Measurements from ENCODE around the gene SLC29A2. TPM values are rescaled to one million over a fixed set of nuclear protein-coding genes. Genes with fewer than 3 reads are reported as not detected.
A peak's percentile ranks its signal among the peaks of the same experiment; 100 is the strongest.
"Not testable (repeated sequence)": the region's sequence is repeated elsewhere in the genome, so short reads cannot be mapped to it uniquely, and the experiment has no call there.

Gene SLC29A2
- total RNA-seq, 5 donors from 2014 or later (not counting 1 experiment from before 2014, with no cell fraction given) = 8.5 to 14.7 (median 14.4) TPM

DNA sequence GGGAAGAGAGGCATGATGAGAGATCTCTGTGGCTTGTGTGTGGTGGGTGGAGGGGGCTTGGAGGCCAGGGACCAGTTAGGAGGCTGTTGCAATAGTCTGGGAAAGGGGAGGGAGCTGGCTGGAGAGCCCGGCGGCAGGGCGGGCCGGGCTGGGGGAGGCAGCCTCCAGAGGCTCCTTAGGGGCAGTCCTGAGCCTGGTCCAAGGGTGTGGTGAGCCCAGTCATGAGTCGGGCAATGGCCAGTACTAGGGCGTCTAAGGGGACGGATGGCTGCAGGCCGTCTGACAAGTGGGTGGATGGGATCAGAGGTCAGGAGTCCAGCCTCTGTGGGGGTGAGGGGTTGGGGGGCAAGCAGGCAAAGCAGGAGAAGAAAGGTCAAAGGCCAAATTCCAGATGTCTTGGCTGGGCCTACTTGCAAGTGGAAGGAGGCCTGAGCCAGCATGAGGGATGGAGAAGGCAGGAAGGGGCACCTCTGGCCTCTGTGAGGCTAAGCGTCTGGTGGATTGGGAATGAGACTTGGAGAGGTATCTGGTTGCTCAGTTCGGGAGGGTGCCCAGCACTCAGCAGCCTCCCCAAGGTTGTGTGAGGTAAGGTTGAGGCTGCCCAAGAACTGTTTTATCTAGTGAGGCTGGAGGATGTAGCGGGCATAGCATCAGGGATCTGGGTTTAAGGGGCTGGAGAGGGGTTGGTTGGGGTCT lies 48.7 kb downstream of the SLC29A2 start:
- no peak for DNase-seq
- Histone ChIP-seq H3K27ac (ENCODE audit: low read length) (no peak overlapping the region), H3K4me3 (ENCODE audit: control insufficient read depth in 1 of 2, extremely low read depth in 1 of 2, low read length in 1 of 2) (no peak overlapping the region), H3K36me3 (ENCODE audit: control insufficient read depth in 2 of 2, extremely low read depth in 1 of 2, insufficient read depth in 1 of 2, low read length in 1 of 2) (no peaks in the 10 kb centered on the region), H3K4me1 (ENCODE audit: control insufficient read depth in 1 of 2, extremely low read depth in 1 of 2, insufficient read depth in 2 of 2, low read length in 2 of 2) (peaks cover 42 to 71% of the 10 kb centered on the region in 2 experiments), H3K27me3 (replicated peaks in 1 of 2; ENCODE audit: control insufficient read depth in 2 of 2, extremely low read depth in 1 of 2, insufficient read depth in 2 of 2, low read length in 1 of 2) (no peaks in the 10 kb centered on the region), H3K9me3 (no peaks in the 10 kb centered on the region)
- WGBS (ENCODE audit: insufficient coverage) = 93% methylated on average over 11 of the region's 11 CpGs
- Mint-ChIP-seq H3K36me3 (no peaks in the 10 kb centered on the region), H3K4me1 (peaks cover 59 to 72% (median 61%) of the 10 kb centered on the region in 3 donors), H3K4me3 (no peak overlapping the region), H3K27me3 (no peaks in the 10 kb centered on the region), H3K27ac (peak overlapping the region; percentile 28 to 87), H3K9me3 (peaks cover 0 to 4% (median 0%) of the 10 kb centered on the region in 3 donors)
- POLR2A ChIA-PET = no interaction called here
- CTCF ChIA-PET = no interaction called here
- no peak for ATAC-seq (replicated peaks in 1 of 4)

DNA sequence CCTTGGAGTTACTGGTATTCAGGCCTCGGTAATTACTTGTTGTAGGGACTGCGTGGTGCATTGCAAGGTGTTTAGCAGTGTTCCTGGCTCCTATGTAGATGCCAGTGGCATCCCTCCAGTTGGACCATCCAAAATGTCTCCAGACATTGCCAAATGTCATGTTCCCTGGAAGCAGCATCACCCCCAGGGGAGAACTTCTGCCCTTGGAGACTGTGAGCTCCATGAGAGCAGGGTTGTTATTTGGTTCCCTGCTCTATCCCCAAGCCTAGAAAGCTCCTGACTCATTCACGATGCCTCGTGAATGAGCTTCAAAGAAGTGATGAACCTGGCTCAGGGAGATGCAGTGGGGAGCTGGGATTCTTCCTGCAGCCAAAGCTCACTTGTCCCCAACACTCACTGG lies 50.0 kb downstream of the SLC29A2 start:
- no peak overlapping the region for H3K4me3 Mint-ChIP-seq
- Histone ChIP-seq H3K4me3 (ENCODE audit: control insufficient read depth in 1 of 2, extremely low read depth in 1 of 2, low read length in 1 of 2) (no peak overlapping the region), H3K9me3 (no peaks in the 10 kb centered on the region), H3K36me3 (ENCODE audit: control insufficient read depth in 2 of 2, extremely low read depth in 1 of 2, insufficient read depth in 1 of 2, low read length in 1 of 2) (no peaks in the 10 kb centered on the region), H3K27ac (ENCODE audit: low read length) (no peak overlapping the region), H3K27me3 (replicated peaks in 1 of 2; ENCODE audit: control insufficient read depth in 2 of 2, extremely low read depth in 1 of 2, insufficient read depth in 2 of 2, low read length in 1 of 2) (no peaks in the 10 kb centered on the region), H3K4me1 (ENCODE audit: control insufficient read depth in 1 of 2, extremely low read depth in 1 of 2, insufficient read depth in 2 of 2, low read length in 2 of 2) (peaks cover 34 to 67% of the 10 kb centered on the region in 2 experiments)
- DNase-seq (no peak), ATAC-seq (replicated peaks in 1 of 4) (no peak)
- ChIA-PET CTCF (interaction anchor here (0.6 to 1.2 kb wide), 3 partner anchors 9 to 61 kb away, joined by 3 to 7 read pairs (median 4); no protein-coding TSS in a partner anchor), POLR2A (no interaction called here)
- H3K27ac Mint-ChIP-seq = peak overlapping the region in 1 of 2 donors; percentile 15
- no peaks in the 10 kb centered on the region for H3K27me3 Mint-ChIP-seq
- no peaks in the 10 kb centered on the region for H3K36me3 Mint-ChIP-seq
- H3K9me3 Mint-ChIP-seq = peaks cover 0 to 4% (median 0%) of the 10 kb centered on the region in 3 donors
- peaks cover 56 to 70% (median 56%) of the 10 kb centered on the region in 3 donors for H3K4me1 Mint-ChIP-seq
- WGBS (ENCODE audit: insufficient coverage) = 100% methylated on average over 2 of the region's 4 CpGs

DNA sequence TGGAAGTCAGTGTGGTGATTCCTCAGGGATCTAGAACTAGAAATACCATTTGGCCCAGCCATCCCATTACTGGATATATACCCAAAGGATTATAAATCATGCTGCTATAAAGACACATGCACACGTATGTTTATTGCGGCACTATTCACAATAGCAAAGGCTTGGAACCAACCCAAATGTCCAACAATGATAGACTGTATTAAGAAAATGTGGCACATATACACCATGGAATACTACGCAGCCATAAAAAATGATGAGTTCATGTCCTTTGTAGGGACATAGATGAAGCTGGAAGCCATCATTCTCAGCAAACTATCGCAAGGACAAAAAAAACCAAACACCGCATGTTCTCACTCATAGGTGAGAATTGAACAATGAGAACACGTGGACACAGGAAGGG lies 50.8 kb downstream of the SLC29A2 start:
- CTCF ChIA-PET; H3K27me3 Mint-ChIP-seq; H3K27me3 ChIP-seq (replicated peaks in 1 of 2; ENCODE audit: control insufficient read depth in 2 of 2, extremely low read depth in 1 of 2, insufficient read depth in 2 of 2, low read length in 1 of 2); H3K4me3 ChIP-seq (ENCODE audit: control insufficient read depth in 1 of 2, extremely low read depth in 1 of 2, low read length in 1 of 2); H3K36me3 Mint-ChIP-seq; POLR2A ChIA-PET; H3K36me3 ChIP-seq (ENCODE audit: control insufficient read depth in 2 of 2, extremely low read depth in 1 of 2, insufficient read depth in 1 of 2, low read length in 1 of 2); H3K9me3 Mint-ChIP-seq; H3K9me3 ChIP-seq; H3K4me3 Mint-ChIP-seq; DNase-seq; H3K27ac ChIP-seq (ENCODE audit: low read length); ATAC-seq (replicated peaks in 1 of 4): not testable (repeated sequence)
- peak overlapping the region in 1 of 2 donors; percentile 28 for H3K27ac Mint-ChIP-seq
- H3K4me1 Mint-ChIP-seq = peaks cover 55 to 68% (median 55%) of the 10 kb centered on the region in 3 donors
- no CpG with 5 or more reads among the region's 6 CpGs for WGBS (ENCODE audit: insufficient coverage)
- peaks cover 31 to 67% of the 10 kb centered on the region in 2 experiments for H3K4me1 ChIP-seq (ENCODE audit: control insufficient read depth in 1 of 2, extremely low read depth in 1 of 2, insufficient read depth in 2 of 2, low read length in 2 of 2)

DNA sequence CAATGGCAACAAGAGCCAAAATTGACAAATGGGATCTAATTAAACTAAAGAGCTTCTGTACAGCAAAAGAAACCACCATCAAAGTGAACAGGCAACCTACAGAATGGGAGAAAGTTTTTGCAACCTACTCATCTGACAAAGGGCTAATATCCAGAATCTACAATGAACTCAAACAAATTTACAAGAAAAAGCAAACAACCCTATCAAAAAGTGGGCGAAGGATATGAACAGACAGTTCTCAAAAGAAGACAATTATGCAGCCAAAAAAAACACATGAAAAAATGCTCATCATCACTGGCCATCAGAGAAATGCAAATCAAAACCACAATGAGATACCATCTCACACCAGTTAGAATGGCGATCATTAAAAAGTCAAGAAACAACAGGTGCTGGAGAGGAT lies 51.3 kb downstream of the SLC29A2 start:
- WGBS (ENCODE audit: insufficient coverage) = no CpG with 5 or more reads among the region's 2 CpGs
- peak overlapping the region; percentile 60 to 81 for H3K27ac Mint-ChIP-seq
- peaks cover 26 to 66% of the 10 kb centered on the region in 2 experiments for H3K4me1 ChIP-seq (ENCODE audit: control insufficient read depth in 1 of 2, extremely low read depth in 1 of 2, insufficient read depth in 2 of 2, low read length in 2 of 2)
- H3K4me1 Mint-ChIP-seq = peaks cover 55 to 68% (median 56%) of the 10 kb centered on the region in 3 donors
- H3K27me3 ChIP-seq (replicated peaks in 1 of 2; ENCODE audit: control insufficient read depth in 2 of 2, extremely low read depth in 1 of 2, insufficient read depth in 2 of 2, low read length in 1 of 2); H3K9me3 Mint-ChIP-seq; CTCF ChIA-PET; H3K36me3 Mint-ChIP-seq; H3K9me3 ChIP-seq; H3K36me3 ChIP-seq (ENCODE audit: control insufficient read depth in 2 of 2, extremely low read depth in 1 of 2, insufficient read depth in 1 of 2, low read length in 1 of 2); H3K27ac ChIP-seq (ENCODE audit: low read length); H3K4me3 ChIP-seq (ENCODE audit: control insufficient read depth in 1 of 2, extremely low read depth in 1 of 2, low read length in 1 of 2); ATAC-seq (replicated peaks in 1 of 4); DNase-seq; POLR2A ChIA-PET; H3K27me3 Mint-ChIP-seq: not testable (repeated sequence)
- H3K4me3 Mint-ChIP-seq = peak overlapping the region in 1 of 3 donors; percentile 80

DNA sequence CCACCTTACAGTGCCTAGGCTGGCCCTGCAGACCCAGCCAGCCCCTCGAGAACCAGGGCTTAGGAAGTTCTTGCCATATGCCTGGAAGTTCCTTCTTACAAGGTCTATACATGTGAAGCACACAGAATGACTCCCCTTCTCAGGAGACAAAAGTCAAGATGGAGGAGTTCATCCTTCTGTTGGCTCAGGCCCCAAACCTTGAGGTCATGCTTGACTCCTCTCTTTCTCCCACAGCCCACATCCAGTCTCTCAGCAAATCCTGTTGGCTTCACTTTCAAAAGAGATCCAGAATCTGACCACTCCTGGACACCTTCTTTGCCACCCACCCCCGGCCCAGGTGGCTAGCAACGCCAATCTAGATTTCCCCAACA lies 53.0 kb downstream of the SLC29A2 start:
- Mint-ChIP-seq H3K36me3 (no peaks in the 10 kb centered on the region), H3K9me3 (peaks cover 0 to 4% (median 0%) of the 10 kb centered on the region in 3 donors), H3K27me3 (peaks cover 0 to 2% of the 10 kb centered on the region in 2 donors), H3K27ac (peak overlapping the region; percentile 93 to 97), H3K4me3 (peak overlapping the region in 2 of 3 donors; percentile 68 to 80), H3K4me1 (peaks cover 62 to 78% (median 65%) of the 10 kb centered on the region in 3 donors)
- Histone ChIP-seq H3K9me3 (no peaks in the 10 kb centered on the region), H3K36me3 (ENCODE audit: control insufficient read depth in 2 of 2, extremely low read depth in 1 of 2, insufficient read depth in 1 of 2, low read length in 1 of 2) (no peaks in the 10 kb centered on the region), H3K4me3 (ENCODE audit: control insufficient read depth in 1 of 2, extremely low read depth in 1 of 2, low read length in 1 of 2) (peak overlapping the region; percentile 4 to 44), H3K4me1 (ENCODE audit: control insufficient read depth in 1 of 2, extremely low read depth in 1 of 2, insufficient read depth in 2 of 2, low read length in 2 of 2) (peaks cover 32 to 73% of the 10 kb centered on the region in 2 experiments), H3K27me3 (replicated peaks in 1 of 2; ENCODE audit: control insufficient read depth in 2 of 2, extremely low read depth in 1 of 2, insufficient read depth in 2 of 2, low read length in 1 of 2) (peaks cover 0 to 14% of the 10 kb centered on the region in 2 experiments), H3K27ac (ENCODE audit: low read length) (peak overlapping the region; percentile 94)
- WGBS (ENCODE audit: insufficient coverage) = 22% methylated on average over 1 of the region's 3 CpGs
- ChIA-PET CTCF (interaction anchor here in 1 of 2 donors (0.6 kb wide), 1 partner anchor 341 kb away, joined by 3 read pairs; no protein-coding TSS in a partner anchor), POLR2A (interaction anchor here in 1 of 2 donors (1.9 kb wide), 1 partner anchor 26 kb away, joined by 4 read pairs; no protein-coding TSS in a partner anchor)
- DNase-seq (no peak), ATAC-seq (replicated peaks in 1 of 4) (no peak)

DNA sequence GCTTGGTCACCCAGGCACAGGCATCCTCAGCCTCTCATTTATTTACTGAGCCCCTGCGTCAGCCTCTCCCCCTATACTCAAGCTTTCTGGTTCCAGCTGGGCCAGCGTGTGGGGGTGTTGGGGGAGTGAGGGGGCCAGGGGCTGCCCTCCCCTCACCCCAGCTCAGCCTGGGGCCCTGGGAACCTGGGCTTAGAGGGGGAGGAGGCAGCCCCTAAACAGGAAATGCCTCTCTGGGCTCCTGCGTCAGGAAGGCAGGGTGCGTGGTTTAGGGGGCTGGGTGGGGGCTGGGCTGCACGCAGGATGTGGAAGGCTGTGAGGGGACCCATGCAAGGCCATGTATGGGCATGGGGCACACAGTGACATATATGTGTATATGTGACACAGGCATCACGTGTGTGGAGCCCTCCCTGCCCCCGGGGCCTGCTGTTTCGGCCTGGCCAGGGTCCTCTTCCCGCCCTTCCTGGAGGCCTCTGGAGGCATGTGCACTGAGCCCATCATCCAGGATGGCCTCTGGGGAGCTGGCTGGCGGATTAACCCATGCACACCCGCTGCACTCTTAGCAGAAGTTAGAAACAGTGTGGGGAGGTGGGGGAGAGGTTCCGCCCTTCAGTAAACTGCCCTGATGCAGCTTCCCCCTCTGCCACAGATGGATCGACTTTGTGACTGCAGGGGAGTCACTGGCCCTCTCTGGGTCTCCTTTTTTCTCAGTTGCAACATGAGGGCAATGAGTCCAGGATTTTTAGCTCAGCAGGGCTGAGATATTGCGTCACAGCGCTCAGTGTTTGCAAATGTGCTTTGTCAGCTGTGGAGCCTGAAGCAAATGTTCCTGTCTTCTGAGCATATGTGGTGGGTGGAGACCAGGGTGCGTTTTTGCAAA lies 53.6 kb downstream of the SLC29A2 start:
- Histone ChIP-seq H3K4me1 (ENCODE audit: control insufficient read depth in 1 of 2, extremely low read depth in 1 of 2, insufficient read depth in 2 of 2, low read length in 2 of 2) (peaks cover 32 to 78% of the 10 kb centered on the region in 2 experiments), H3K27ac (ENCODE audit: low read length) (peak overlapping the region; percentile 94), H3K4me3 (ENCODE audit: control insufficient read depth in 1 of 2, extremely low read depth in 1 of 2, low read length in 1 of 2) (peak overlapping the region; percentile 26 to 44), H3K36me3 (ENCODE audit: control insufficient read depth in 2 of 2, extremely low read depth in 1 of 2, insufficient read depth in 1 of 2, low read length in 1 of 2) (no peaks in the 10 kb centered on the region), H3K9me3 (no peaks in the 10 kb centered on the region), H3K27me3 (replicated peaks in 1 of 2; ENCODE audit: control insufficient read depth in 2 of 2, extremely low read depth in 1 of 2, insufficient read depth in 2 of 2, low read length in 1 of 2) (peaks cover 0 to 14% of the 10 kb centered on the region in 2 experiments)
- peak; percentile 80 to 88 (median 81) for ATAC-seq (replicated peaks in 1 of 4)
- 27% methylated on average over 11 of the region's 16 CpGs for WGBS (ENCODE audit: insufficient coverage)
- peak; percentile 52 to 97 (median 90) for DNase-seq
- Mint-ChIP-seq H3K27me3 (peaks cover 0 to 2% of the 10 kb centered on the region in 2 donors), H3K9me3 (peaks cover 0 to 4% (median 0%) of the 10 kb centered on the region in 3 donors), H3K27ac (peak overlapping the region; percentile 93 to 97), H3K4me3 (peak overlapping the region; percentile 67 to 80 (median 68)), H3K4me1 (peaks cover 64 to 73% (median 64%) of the 10 kb centered on the region in 3 donors), H3K36me3 (no peaks in the 10 kb centered on the region)
- CTCF ChIA-PET = interaction anchor here (0.6 to 0.8 kb wide), 3 partner anchors 27 to 342 kb away, joined by 3 to 9 read pairs (median 3); partner anchors contain the start of gene BRMS1 (in 1 of the 2)
- POLR2A ChIA-PET = interaction anchor here (0.5 to 1.9 kb wide), 3 partner anchors 26 to 105 kb away, joined by 4 to 11 read pairs (median 7); no protein-coding TSS in a partner anchor

All from T-cell (primary cell).